ENCODE results near the gene EFHD2. TPM values are rescaled to one million over a fixed set of nuclear protein-coding genes. Genes with fewer than 3 reads are reported as not detected.

The EFHD2 gene
- total and polyA plus RNA-seq, 2 of the 8 experiments (the other 6 are each of a cell fraction or from before 2014, with no cell fraction given), result 24.4 to 25.1 TPM

DNA sequence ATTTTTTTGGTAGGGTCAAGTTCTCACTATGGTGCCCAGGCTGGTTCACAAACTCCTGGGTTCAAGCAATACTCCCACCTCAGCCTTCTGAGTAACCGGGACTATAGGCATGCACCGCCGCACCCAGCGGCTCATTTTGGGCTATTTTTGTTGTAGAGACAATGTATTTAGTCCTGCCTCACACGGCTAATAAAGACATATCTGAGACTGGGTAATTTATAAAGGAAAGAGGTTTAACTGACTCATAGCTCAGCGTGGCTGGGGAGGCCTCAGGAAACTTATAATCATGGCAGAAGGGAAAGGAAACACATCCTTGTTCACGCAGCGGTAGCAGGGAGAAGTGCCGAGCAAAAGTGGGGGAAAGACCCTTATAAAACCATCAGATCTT, 51.0 kb downstream of the EFHD2 start:
- POLR2A ChIA-PET (ENCODE audit: partially characterized antibody), result interaction anchor here (0.6 kb wide), 1 partner anchor 38 kb away, joined by 3 read pairs; no protein-coding TSS in a partner anchor
- TF ChIP-seq GTF2F1 (IDR thresholded peaks at IDR 0.05; ENCODE audit: borderline replicate concordance, low read depth, low read length) (no peak), SAP30 (IDR thresholded peaks at IDR 0.05; ENCODE audit: insufficient read depth, insufficient replicate concordance, low read length) (no peak), TAF1 (IDR thresholded peaks at IDR 0.05; ENCODE audit: low read depth, low read length) (no peak), NRF1 (IDR thresholded peaks at IDR 0.05; ENCODE audit: low read depth, low read length) (no peak), NANOG (IDR thresholded peaks at IDR 0.05; ENCODE audit: insufficient read depth, low read depth, low read length, poor library complexity, severe bottlenecking) (no peak), CHD2 (IDR thresholded peaks at IDR 0.05; ENCODE audit: low read length) (no peak), POLR2AphosphoS5 (IDR thresholded peaks at IDR 0.05; ENCODE audit: low read depth, low read length) (no peak), FOSL1 (IDR thresholded peaks at IDR 0.05; ENCODE audit: insufficient read depth, low read depth, low read length) (no peak), ATF2 (IDR thresholded peaks at IDR 0.05; ENCODE audit: low read length) (no peak)

More for the DNA sequence above, 51.0 kb downstream of the EFHD2 start:
- H4K20me1 ChIP-seq (replicated peaks in 1 of 2; ENCODE audit: control insufficient read depth in 1 of 2, insufficient read depth in 2 of 2, low read length in 2 of 2), result peaks cover 0 to 1% of the 10 kb centered on the region in 2 experiments
- no peak overlapping the region for H4K91ac ChIP-seq (replicated peaks; ENCODE audit: insufficient read length, low read length)
- H3K27me3 ChIP-seq (replicated peaks in 1 of 4; ENCODE audit: control insufficient read depth in 3 of 4, extremely low read depth in 1 of 4, insufficient read depth in 3 of 4, low read length in 3 of 4), result no peaks in the 10 kb centered on the region
- no peak overlapping the region for H3K18ac ChIP-seq (ENCODE audit: extremely low read depth, low read length)
- no peak overlapping the region for H2BK120ac ChIP-seq (replicated peaks; ENCODE audit: low read depth, low read length)
- CTCF ChIA-PET (ENCODE audit: partially characterized antibody), result no interaction called here
- H3K4me1 ChIP-seq (replicated peaks in 1 of 4; ENCODE audit: control insufficient read depth in 3 of 4, insufficient read depth in 4 of 4, low read length in 3 of 4), result no peaks in the 10 kb centered on the region
- DNase-seq (ENCODE audit: low read depth in 1 of 2, low spot score in 2 of 2), result no peak
- no peaks in the 10 kb centered on the region for H3K23me2 ChIP-seq (ENCODE audit: low read depth, low read length)
- H2BK15ac ChIP-seq (ENCODE audit: low read length), result no peak overlapping the region
- FAIRE-seq, result no peak
- WGBS, 2 experiments (ENCODE audit: extremely low coverage in 1 of 2, insufficient coverage in 1 of 2, insufficient read length in 1 of 2, insufficient replicate concordance in 2 of 2, low coverage in 1 of 2, low lambda C conversion rate in 2 of 2, missing lambda C conversion rate in 1 of 2), result 93% methylated on average over 9 of the region's 9 CpGs; no CpG with 5 or more reads in 1 of the 2 experiments
- no peak overlapping the region for H3K4me2 ChIP-seq (ENCODE audit: insufficient read depth in 1 of 2, low read depth in 2 of 2, low read length in 2 of 2)
- H3K56ac ChIP-seq (replicated peaks; ENCODE audit: insufficient read length, low read depth, low read length), result no peak overlapping the region
- no peak overlapping the region for H3K9ac ChIP-seq (replicated peaks in 1 of 4; ENCODE audit: extremely low read depth in 1 of 4, low read depth in 3 of 4, low read length in 3 of 4)
- no peak overlapping the region for H2AK5ac ChIP-seq (ENCODE audit: low read depth, low read length)
- no peaks in the 10 kb centered on the region for H3K79me2 ChIP-seq (ENCODE audit: control insufficient read depth in 1 of 2, insufficient read depth in 2 of 2, low read length in 2 of 2)
- no peak overlapping the region for H3K23ac ChIP-seq (ENCODE audit: insufficient read length)
- no peak overlapping the region for H2BK20ac ChIP-seq (ENCODE audit: low read length)
- H4K5ac ChIP-seq (ENCODE audit: insufficient read length, low read depth, low read length), result no peak overlapping the region
- no peak overlapping the region for H2BK5ac ChIP-seq (ENCODE audit: low read depth, low read length)
- no peaks in the 10 kb centered on the region for H3K36me3 ChIP-seq (ENCODE audit: control insufficient read depth in 2 of 4, insufficient read depth in 4 of 4, low read length in 3 of 4)
- no peaks in the 10 kb centered on the region for H3K9me3 ChIP-seq (ENCODE audit: insufficient read depth in 2 of 2, low read depth in 1 of 2, low read length in 1 of 2)
- no peak overlapping the region for H3K14ac ChIP-seq (ENCODE audit: insufficient read length)
- no peak overlapping the region for H3K4ac ChIP-seq (replicated peaks; ENCODE audit: insufficient read length, low read depth, low read length)
- H3K27ac ChIP-seq (ENCODE audit: low read depth, low read length), result no peak overlapping the region
- H3K4me3 ChIP-seq (ENCODE audit: extremely low read depth in 1 of 4, insufficient read depth in 2 of 4, low read depth in 3 of 4, low read length in 4 of 4), result no peak overlapping the region
- no peak overlapping the region for H2BK12ac ChIP-seq (ENCODE audit: low read depth, low read length)
- no peak overlapping the region for H4K8ac ChIP-seq (ENCODE audit: extremely low read depth, insufficient read depth, low read length)
- no peaks in the 10 kb centered on the region for H3K79me1 ChIP-seq (ENCODE audit: low read depth, low read length)
- no peak overlapping the region for H2AFZ ChIP-seq (ENCODE audit: low read length)

Data from H1 (cell line).